SIG-M5 treated with dmso at 0.1 percent for 504 hours (cell line): ENCODE measurements around the gene PDE4D.
"Not testable (repeated sequence)": the region's sequence is repeated elsewhere in the genome, so short reads cannot be mapped to it uniquely, and the experiment has no call there.

Experiments used
- DNase-seq: peaks from one replicate; lab custom pipeline; 2025; ENCODE audit not compliant: unreplicated experiment; lab: John Stamatoyannopoulos, UW

PDE4D gene

DNA sequence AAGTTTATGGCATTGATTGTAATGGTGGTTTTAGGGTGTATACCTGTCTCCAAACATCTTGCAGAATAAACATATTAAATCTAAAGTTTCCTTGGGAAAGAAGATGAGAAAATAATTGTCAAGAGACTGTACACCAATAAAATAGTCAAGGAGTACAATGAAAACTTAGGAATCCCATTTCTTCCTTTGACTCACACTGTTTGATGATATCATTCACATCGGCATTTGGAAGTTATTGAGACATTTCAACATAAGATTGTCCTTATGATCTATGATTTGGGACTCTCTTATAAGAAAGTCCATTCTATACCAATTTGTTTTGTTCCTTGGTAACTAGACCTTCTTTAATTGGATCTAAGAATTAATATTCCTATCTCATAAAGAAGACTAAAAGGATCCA lies 828.0 kb downstream of the PDE4D start:
- DNase-seq = no peak

DNA sequence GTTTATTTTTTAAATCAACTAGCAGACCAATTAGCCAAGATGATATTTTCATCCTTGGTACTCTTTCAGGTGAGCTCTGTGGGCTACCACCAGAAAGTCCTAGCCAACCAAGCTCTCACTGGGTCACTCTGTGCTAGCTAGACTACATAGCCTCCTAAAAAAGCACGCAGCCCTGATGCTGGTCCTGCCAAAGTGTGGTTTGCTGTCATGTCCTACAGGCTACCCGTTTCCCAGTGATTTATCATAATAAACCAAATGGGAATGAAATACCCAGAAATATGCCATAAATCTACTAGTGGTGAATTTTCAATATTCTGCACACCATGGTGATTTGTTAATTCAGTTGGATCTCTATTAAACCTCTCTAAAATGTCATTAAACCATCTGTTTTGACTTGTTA lies 829.2 kb downstream of the PDE4D start:
- DNase-seq = no peak

- no peak for DNase-seq
These were observed 830.4 kb downstream of the PDE4D start for GRCh38 chr5:59062986-59063683.

DNA sequence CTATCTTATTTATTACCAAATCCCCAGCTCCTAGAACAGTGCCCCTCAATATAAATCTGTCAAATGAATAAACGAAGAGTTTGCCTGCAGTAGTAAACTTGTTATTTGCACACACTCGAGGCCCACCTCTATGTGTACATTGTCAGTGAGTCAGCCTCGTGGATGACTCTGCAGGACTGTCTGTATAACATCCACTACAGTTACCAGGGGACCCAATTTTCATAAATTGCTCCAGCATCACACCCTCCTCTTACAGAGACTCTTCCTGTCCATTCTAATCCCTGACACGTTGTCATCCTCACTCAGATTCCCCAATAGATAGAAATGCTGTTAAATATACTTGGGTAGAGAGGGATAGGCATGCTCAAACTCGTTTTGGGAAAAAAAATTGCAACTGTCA lies 832.1 kb downstream of the PDE4D start:
- DNase-seq = no peak

GRCh38 chr5:59058969-59059687 lies 834.4 kb downstream of the PDE4D start:
- DNase-seq = no peak

DNA sequence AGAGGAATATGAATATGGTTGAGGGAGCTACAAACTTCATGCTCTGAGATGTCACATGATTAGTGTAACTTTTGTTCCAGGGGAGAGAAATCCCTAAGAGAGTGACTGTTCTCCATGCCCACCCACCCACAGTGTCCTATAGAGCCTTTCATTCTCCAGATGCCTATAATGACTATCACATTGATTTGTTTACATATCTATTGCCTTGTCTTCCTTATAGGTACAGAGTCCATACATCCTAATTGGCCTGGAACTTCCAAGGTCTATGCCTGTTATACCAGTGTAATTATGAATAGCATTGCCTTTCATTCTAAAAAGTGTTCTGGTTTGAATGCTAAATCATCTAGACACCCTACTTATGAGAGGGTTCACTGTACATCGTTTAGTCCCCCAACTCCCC lies 835.3 kb downstream of the PDE4D start:
- DNase-seq = no peak

- not testable (repeated sequence) for DNase-seq
These were observed 836.9 kb downstream of the PDE4D start for GRCh38 chr5:59056599-59056998.

DNA sequence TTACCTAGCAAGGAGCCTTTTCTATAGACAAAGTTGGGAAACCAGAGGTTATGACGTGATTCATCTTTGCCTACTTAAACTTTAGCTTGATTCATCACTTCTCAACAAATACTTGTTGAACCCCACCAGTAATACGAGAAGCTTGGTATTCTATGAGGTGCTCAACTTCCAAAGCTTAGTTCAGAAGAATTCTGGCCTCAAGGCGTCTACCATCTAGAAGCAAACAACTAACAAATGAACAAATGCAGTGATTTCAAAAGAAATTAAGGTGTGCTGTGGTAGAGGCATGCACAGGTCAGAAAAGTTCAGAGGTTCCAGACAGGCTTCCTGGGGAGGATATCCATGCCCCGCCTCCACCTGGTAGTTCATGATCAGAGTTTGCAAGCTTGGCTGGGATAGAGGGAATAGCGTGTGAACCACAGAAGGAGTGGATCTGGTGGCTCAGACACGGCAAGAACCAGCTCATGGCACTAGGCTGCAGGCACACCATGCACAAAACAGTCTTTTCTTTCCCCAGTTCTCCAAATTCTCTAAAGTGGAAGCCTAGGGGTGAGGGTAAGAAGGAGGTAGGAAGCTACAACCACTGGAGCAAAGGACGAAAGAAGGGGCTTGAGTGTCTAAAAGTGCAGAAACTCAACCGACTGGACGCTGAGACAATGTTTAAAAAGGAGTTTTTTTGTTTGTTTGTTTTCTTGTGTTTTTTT lies 837.6 kb downstream of the PDE4D start:
- DNase-seq = peak; percentile 22

DNA sequence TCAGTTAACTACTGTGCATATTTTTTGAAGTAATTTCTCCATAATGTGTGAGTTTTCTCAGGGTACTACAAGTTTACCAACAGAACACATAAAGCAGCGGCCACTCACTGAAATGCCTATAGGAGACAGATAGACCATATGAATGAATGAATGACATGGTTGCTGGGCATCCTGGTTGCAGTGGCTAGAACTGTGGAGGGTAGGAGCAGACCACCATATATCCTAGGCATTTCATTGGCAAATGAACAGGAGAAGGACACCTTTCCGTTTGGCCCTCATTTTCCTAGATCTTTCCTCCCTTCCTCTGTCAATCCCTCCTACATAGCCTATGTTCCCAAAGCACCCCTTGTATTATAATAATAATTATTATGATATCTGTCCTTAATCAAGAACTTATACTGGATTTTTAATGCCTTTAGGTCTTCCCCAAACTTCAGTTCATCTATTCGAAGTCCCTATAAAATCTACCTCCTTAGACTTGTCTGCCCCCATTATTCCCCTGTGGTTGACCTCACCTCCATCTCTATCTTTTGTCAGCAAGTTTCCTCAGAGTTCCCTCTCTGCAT lies 838.5 kb downstream of the PDE4D start:
- DNase-seq = no peak

DNA sequence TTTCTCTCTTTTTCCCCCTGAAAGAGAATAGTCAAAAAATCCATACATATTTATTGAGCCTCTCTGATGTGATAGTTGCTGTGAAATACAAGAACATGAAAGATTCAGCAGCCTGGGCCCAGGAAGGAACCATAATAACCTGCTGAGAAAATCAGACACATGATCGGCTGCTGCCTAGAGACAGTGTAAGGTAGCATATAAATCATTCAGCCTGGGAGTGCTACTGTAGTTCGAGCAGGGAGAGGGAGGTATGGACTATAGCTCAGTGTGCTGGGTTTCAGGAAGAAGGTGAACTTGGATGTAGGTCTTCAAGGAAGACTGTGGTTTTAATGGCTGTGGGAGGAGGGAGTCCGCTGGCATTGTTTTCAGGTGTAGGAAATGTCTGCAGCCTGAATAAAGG lies 841.6 kb downstream of the PDE4D start:
- DNase-seq = no peak

- DNase-seq = peak; percentile 29
These were observed 844.4 kb downstream of the PDE4D start for GRCh38 chr5:59049095-59049494.

GRCh38 chr5:59042201-59043055 lies 851.1 kb downstream of the PDE4D start:
- no peak for DNase-seq

GRCh38 chr5:59041355-59041754 lies 852.2 kb downstream of the PDE4D start:
- DNase-seq = no peak

GRCh38 chr5:59040804-59041201 lies 852.7 kb downstream of the PDE4D start:
- DNase-seq = no peak

- DNase-seq = peak; percentile 88
These were observed 853.3 kb downstream of the PDE4D start for GRCh38 chr5:59040024-59040803.

DNA sequence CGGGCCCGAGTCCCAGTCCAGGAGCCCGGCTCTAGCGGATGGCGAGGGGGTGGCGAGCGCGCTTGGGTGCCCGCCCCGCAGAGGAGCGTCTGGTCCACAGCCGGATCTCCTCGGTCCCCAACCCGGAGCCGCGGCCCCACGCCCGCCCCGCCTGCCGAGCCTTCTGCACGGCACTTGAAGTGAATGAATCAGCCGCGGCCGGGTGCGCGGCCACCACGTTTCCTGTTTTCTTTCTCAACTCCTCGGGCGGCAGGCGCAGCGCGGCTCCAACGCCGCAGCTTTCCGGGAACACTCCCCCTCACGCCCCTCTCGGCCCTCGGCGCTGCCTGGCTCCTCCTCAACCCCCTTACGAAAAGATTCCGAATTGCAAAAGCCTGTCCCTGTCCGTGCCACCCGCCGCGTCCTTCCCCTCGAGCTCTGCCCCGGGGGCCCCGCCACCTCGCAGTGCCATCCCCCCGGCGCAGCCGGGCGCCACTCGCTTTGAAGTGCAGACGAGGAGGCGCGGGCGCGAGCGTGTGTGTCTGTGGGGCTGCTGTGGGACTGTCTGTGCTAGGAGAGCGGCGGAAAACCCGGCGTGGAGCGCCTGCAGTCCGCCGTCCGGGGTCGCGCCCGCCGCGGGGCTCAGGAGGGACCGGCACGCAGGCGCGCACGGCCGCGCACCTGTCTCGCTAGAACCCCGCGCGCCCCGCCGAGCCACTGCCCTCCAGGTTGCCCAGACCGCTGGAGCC lies 854.1 kb downstream of the PDE4D start:
- peak; percentile 95 for DNase-seq

DNA sequence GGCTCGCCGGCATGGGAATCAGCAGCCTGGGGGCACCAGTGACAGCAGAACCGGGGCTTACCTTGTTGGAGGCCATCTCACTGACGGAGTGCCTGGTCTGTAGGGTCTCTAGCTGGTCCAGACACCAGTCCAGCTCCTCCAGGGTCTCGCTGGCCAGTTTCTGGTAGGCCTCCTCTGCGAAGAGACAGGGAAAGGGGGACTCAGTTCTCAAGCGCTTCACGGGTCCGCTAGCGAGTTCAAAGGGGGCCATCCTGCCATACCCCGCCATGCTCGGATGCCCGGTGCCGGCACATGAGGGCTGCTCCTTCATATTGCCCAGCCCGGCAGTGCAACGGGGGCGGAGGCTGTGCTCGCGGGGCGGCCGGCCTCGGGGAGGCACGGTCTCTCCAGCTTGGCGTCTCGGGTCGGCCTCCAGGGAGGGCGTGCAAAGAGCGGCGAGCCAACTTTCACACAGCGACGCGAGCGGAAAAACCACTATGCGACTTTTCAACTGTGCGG lies 854.7 kb downstream of the PDE4D start:
- no peak for DNase-seq

GRCh38 chr5:59037941-59038797 lies 855.4 kb downstream of the PDE4D start:
- DNase-seq = peak; percentile 39
